Testis (tissue), 3 donors: Measurements from ENCODE around the gene NR4A2. TPM values are rescaled to one million over a fixed set of nuclear protein-coding genes. Genes with fewer than 3 reads are reported as not detected.

Source experiments
- DNase-seq: peaks from one replicate; pipeline ENCODE4 v3.0.0-alpha.2; 2019
- H3K27ac ChIP-seq, 2 donors: fragments of 200-600 bp; sonication (generic); one replicate each; pipeline ENCODE4 v1.5.1; 2019
- H3K27me3 ChIP-seq: fragments of 200-600 bp; sonication (generic); one replicate; pipeline ENCODE4 v1.5.1; 2019
- H3K36me3 ChIP-seq: fragments of 200-600 bp; sonication (generic); one replicate; pipeline ENCODE4 v1.5.1; 2017; ENCODE audit warnings: low read depth; ENCODE audit errors: missing control alignments
- H3K4me1 ChIP-seq: fragments of 200-600 bp; sonication (generic); one replicate; pipeline ENCODE4 v1.5.1; 2019
- H3K4me3 ChIP-seq, 2 donors: fragments of 200-600 bp; sonication (generic); one replicate each; pipeline ENCODE4 v1.5.1; 2017 to 2019
- H3K9me3 ChIP-seq: fragments of 200-600 bp; sonication (generic); one replicate; pipeline ENCODE4 v1.5.1; 2017
- CTCF ChIP-seq, 3 experiments: fragments of 450-650 bp in 2 of 3; fragments of 200-600 bp in 1 of 3; sonication (generic) in 1 of 3; IDR thresholded peaks; one replicate each; pipeline ENCODE4 v1.5.1; 2016 to 2019; ENCODE audit warnings: antibody characterized with exemption in 3 of 3, mild to moderate bottlenecking in 2 of 3, moderate library complexity in 1 of 3
- POLR2A ChIP-seq: fragments of 450-650 bp; IDR thresholded peaks from one replicate; pipeline ENCODE4 v1.6.1; 2017; ENCODE audit warnings: antibody characterized with exemption, mild to moderate bottlenecking, moderate library complexity
- WGBS, 2 donors: methylation state at CpG; one replicate each; pipeline ENCODE4 v1.1.5; 2018; 5-methylcytosine and 5-hydroxymethylcytosine counted together
- intact Hi-C: fragments of 100-400 bp; cut with DNase I; formaldehyde crosslinking; loops from one replicate; pipeline ENCODE4 v1.15.1; 2023; ENCODE audit warnings: low total_unique reads
- polyA plus RNA-seq: library from polyadenylated mRNA; stranded (reverse); fragments of 350-450 nt; fragmentation: Illumina TruSeq; extraction: RNeasy Lipid Tissue Mini Kit (QIAGEN cat#74804); gene quantifications from one replicate; pipeline ENCODE4 v1.2.3, GENCODE V29; 2014; ENCODE audit warnings: low read depth, low replicate concordance; ENCODE audit not compliant: insufficient read depth
- total RNA-seq, 2 donors: library from RNA; depleted of rRNA; stranded (reverse); fragments of >200 nt; gene quantifications; one replicate each; pipeline ENCODE4 v1.2.3, GENCODE V29; 2016

NR4A2 gene
- total and polyA plus RNA-seq, 3 donors from 2014 or later: 3.2 to 9.5 (median 3.9) TPM

DNA sequence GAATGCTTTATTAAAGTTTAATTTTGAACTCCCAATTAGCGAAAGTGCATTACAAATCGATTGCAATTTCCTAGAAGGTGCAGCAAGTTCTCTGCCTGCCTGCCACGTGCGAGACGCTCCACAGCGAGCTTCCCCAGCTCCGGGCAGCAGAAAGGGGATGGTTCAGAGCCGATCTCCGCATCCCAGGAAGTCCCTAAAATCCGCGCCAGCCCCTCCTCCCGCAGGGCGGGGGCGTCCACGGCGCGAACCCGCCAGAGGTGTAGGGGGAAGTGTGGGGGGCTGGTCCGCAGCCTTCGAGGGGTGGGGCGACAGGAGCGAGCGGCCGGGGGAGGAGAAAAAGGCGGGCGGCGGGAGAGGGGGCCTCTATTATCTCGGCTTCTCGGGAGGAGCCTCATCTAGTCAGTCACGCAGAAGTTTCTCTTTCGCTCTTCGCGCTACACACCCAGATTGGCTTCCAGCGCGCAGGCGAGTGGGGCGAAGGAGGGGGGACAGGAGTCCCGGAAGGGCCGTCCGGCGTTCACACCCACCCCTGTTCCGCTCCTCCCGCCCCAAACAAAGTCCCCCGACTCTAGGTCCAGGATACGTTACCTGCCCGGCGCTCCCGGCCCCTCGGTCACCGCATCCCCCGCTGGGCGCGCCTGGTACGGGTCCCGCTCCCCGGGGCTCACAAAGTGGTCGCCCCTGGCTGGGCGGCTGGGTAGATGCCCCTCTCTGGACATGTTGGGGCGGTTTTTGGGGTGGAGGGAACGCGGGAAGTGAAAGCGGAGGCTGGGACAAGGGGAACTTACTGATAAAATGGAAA, 9.1 kb upstream of the NR4A2 start:
- intact Hi-C loops: no loop called here
- DNase-seq: peak; percentile 92
- Histone ChIP-seq H3K9me3 (no peaks in the 10 kb centered on the region), H3K36me3 (no peaks in the 10 kb centered on the region), H3K4me3 (peak overlapping the region; percentile 93 to 99), H3K4me1 (peaks cover 6% of the 10 kb centered on the region), H3K27ac (peak overlapping the region; percentile 100), H3K27me3 (no peaks in the 10 kb centered on the region)
- WGBS, 2 donors: 1% methylated on average over 29 to 62 of the region's 62 CpGs
- TF ChIP-seq POLR2A (peak; percentile 26), CTCF (IDR thresholded peaks at IDR 0.05) (peak in 1 of 3 experiments; percentile 12)

GRCh38 chr2:156340804-156341451, 8.4 kb upstream of the NR4A2 start:
- peak overlapping the region; percentile 100 for H3K27ac ChIP-seq
- H3K4me3 ChIP-seq: peak overlapping the region; percentile 93 to 99
- DNase-seq: no peak
- intact Hi-C loops: no loop called here
- no peaks in the 10 kb centered on the region for H3K36me3 ChIP-seq
- TF ChIP-seq CTCF (IDR thresholded peaks at IDR 0.05): no peak
- 4% methylated on average over 15 of the region's 15 CpGs for WGBS, 2 donors
- peaks cover 6% of the 10 kb centered on the region for H3K4me1 ChIP-seq
- H3K27me3 ChIP-seq: no peaks in the 10 kb centered on the region
- no peaks in the 10 kb centered on the region for H3K9me3 ChIP-seq

DNA sequence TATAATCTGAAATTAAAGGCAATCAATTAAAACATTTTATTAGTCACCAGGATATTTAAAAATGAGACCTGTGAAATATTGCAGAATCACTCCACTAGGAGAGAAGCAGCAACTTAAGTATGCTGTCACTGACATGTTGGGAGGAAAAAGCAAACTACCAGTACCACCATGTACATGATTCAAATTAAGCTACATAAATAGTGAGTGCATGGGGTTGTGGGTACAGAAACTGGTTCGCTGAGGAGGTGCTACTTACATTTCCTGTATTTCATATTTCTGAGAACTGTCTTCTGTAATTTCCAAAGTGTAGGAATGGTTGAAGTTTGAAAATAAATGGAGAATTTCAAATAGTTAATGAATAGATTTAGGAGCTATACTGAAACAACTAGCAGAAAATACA, 7.9 kb upstream of the NR4A2 start:
- Histone ChIP-seq H3K4me1 (peaks cover 6% of the 10 kb centered on the region), H3K9me3 (no peaks in the 10 kb centered on the region), H3K27me3 (no peaks in the 10 kb centered on the region), H3K4me3 (no peak overlapping the region), H3K27ac (peak overlapping the region in 1 of 2 donors; percentile 100), H3K36me3 (no peaks in the 10 kb centered on the region)
- no peak for DNase-seq
- 39 to 69% methylated on average over 1 of the region's 1 CpG for WGBS, 2 donors
- TF ChIP-seq CTCF (IDR thresholded peaks at IDR 0.05) (no peak), POLR2A (no peak)
- intact Hi-C loops: no loop called here

GRCh38 chr2:156339865-156340264, 7.3 kb upstream of the NR4A2 start:
- Histone ChIP-seq H3K9me3 (no peaks in the 10 kb centered on the region), H3K4me3 (no peak overlapping the region), H3K4me1 (peaks cover 6% of the 10 kb centered on the region), H3K36me3 (no peaks in the 10 kb centered on the region), H3K27me3 (no peaks in the 10 kb centered on the region), H3K27ac (no peak overlapping the region)
- 60 to 65% methylated on average over 3 of the region's 3 CpGs for WGBS, 2 donors
- intact Hi-C loops: no loop called here
- DNase-seq: no peak
- no peak for TF ChIP-seq CTCF (IDR thresholded peaks at IDR 0.05)
- TF ChIP-seq POLR2A: no peak
